DND-41 (cell line): ENCODE results near the gene FUOM.

Experiments used
- ATAC-seq: fragments of 200-7000 bp; cut with Tn5 transposase; 3 replicates; pipeline ENCODE4 v1.9.1; 2021; ENCODE audit warnings: low read depth; ENCODE audit not compliant: insufficient read depth
- DNase-seq: peaks from one replicate; pipeline ENCODE4 v3.0.0-alpha.2; 2020
- H2AFZ ChIP-seq: 2 replicates; pipeline ENCODE4 v1.6.0; 2012; ENCODE audit warnings: low read depth, low read length
- H3K27ac ChIP-seq: 2 replicates; pipeline ENCODE4 v1.5.1; 2012; ENCODE audit warnings: low read length, inconsistent platforms
- H3K27me3 ChIP-seq: fragments of 200-600 bp; sonication (generic); 2 replicates; pipeline ENCODE4 v1.6.0; 2012; ENCODE audit warnings: low read length, mild to moderate bottlenecking, inconsistent platforms; ENCODE audit not compliant: insufficient read depth, poor library complexity
- H3K36me3 ChIP-seq: 2 replicates; pipeline ENCODE4 v1.5.1; 2012; ENCODE audit warnings: low read length, inconsistent platforms; ENCODE audit not compliant: insufficient read depth
- H3K4me1 ChIP-seq: 2 replicates; pipeline ENCODE4 v1.5.1; 2012; ENCODE audit warnings: mild to moderate bottlenecking, low read length; ENCODE audit not compliant: insufficient read depth
- H3K4me2 ChIP-seq: 2 replicates; pipeline ENCODE4 v1.6.0; 2012; ENCODE audit warnings: mild to moderate bottlenecking, moderate library complexity, low read length, inconsistent platforms; ENCODE audit not compliant: insufficient read depth
- H3K4me3 ChIP-seq, 2 experiments: fragments of 200-600 bp in 1 of 2; shearing (Covaris generic) in 1 of 2; 2 replicates each; pipeline ENCODE4 v1.5.1; 2012 to 2016; ENCODE audit warnings: inconsistent platforms in 2 of 2, low read length in 2 of 2, mild to moderate bottlenecking in 2 of 2, low read depth in 1 of 2, moderate library complexity in 1 of 2
- H3K79me2 ChIP-seq: 2 replicates; pipeline ENCODE4 v1.6.0; 2012; ENCODE audit warnings: low read length, inconsistent platforms; ENCODE audit not compliant: insufficient read depth
- H3K9ac ChIP-seq: 2 replicates; pipeline ENCODE4 v1.6.0; 2012; ENCODE audit warnings: low read depth, mild to moderate bottlenecking, inconsistent platforms, low read length, moderate library complexity
- H3K9me3 ChIP-seq: 2 replicates; pipeline ENCODE4 v1.5.1; 2012; ENCODE audit warnings: low read length, moderate library complexity, mild to moderate bottlenecking, inconsistent platforms; ENCODE audit not compliant: insufficient read depth, severe bottlenecking
- H4K20me1 ChIP-seq: 2 replicates; pipeline ENCODE4 v1.6.0; 2012; ENCODE audit warnings: low read length; ENCODE audit not compliant: insufficient read depth
- EZH2 ChIP-seq: IDR thresholded peaks from 3 replicates; pipeline ENCODE4 v1.6.1; 2012; ENCODE audit warnings: borderline replicate concordance, low read depth, mild to moderate bottlenecking, moderate library complexity, low read length, inconsistent platforms; ENCODE audit not compliant: severe bottlenecking
- TF ChIP-seq, protein P1 (sequence below): IDR thresholded peaks from 2 replicates; pipeline ENCODE4 v1.5.1; 2012; ENCODE audit warnings: borderline replicate concordance, low read length, moderate library complexity, mild to moderate bottlenecking; ENCODE audit not compliant: poor library complexity, severe bottlenecking; ENCODE audit errors: extremely low read depth

FUOM gene

DNA sequence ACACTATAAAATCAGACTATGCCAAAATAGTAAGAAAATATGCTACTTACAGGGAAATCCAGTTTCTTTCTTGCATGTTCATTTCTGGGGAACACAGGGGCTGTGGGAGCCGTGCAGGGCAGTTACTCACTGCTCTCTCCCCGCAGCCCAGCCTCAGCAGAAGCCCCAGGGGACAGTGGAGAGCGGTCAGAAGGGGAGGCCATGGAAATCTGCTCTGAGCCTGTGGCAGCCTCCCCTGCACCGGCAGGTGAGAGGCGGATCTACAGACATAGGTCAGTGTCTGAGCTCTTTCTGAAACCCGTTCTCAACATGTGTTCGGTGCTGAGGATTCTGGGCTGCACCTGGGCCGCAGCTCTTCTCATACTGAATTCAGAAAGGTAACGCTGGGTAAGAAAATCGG, 46.2 kb downstream of the FUOM start:
- H3K4me2 ChIP-seq, result no peak overlapping the region
- TF ChIP-seq, protein P1, sequence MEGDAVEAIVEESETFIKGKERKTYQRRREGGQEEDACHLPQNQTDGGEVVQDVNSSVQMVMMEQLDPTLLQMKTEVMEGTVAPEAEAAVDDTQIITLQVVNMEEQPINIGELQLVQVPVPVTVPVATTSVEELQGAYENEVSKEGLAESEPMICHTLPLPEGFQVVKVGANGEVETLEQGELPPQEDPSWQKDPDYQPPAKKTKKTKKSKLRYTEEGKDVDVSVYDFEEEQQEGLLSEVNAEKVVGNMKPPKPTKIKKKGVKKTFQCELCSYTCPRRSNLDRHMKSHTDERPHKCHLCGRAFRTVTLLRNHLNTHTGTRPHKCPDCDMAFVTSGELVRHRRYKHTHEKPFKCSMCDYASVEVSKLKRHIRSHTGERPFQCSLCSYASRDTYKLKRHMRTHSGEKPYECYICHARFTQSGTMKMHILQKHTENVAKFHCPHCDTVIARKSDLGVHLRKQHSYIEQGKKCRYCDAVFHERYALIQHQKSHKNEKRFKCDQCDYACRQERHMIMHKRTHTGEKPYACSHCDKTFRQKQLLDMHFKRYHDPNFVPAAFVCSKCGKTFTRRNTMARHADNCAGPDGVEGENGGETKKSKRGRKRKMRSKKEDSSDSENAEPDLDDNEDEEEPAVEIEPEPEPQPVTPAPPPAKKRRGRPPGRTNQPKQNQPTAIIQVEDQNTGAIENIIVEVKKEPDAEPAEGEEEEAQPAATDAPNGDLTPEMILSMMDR, result no peak
- no peak for TF ChIP-seq EZH2
- peaks cover 36% of the 10 kb centered on the region for H3K36me3 ChIP-seq
- no peak overlapping the region for H3K9ac ChIP-seq
- no peak overlapping the region for H3K27ac ChIP-seq
- no peaks in the 10 kb centered on the region for H3K27me3 ChIP-seq
- ATAC-seq (no peak), DNase-seq (no peak)
- peaks cover 25% of the 10 kb centered on the region for H3K79me2 ChIP-seq
- H3K4me1 ChIP-seq, result peaks cover 26% of the 10 kb centered on the region
- no peaks in the 10 kb centered on the region for H3K9me3 ChIP-seq
- peaks cover 35% of the 10 kb centered on the region for H4K20me1 ChIP-seq
- no peak overlapping the region for H2AFZ ChIP-seq
- H3K4me3 ChIP-seq, result no peak overlapping the region

DNA sequence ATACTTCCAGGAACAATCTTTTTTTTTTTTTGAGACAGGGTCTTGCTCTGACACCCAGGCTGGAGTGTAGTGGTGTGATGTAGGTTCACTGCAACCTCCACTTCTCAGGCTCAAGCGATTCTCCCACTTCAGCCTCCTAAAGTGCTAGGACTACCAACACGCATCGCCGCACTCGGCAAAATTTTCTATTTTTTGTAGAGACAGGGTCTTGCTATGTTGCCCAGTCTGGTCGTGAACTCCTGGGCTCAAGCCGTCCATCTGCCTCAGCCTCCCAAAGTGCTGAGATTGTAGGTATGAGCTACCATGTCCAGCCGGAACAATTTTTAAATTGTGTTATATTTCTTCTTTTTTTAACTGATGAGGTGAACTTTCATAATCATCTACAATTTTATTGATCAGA, 47.0 kb downstream of the FUOM start:
- peaks cover 41% of the 10 kb centered on the region for H4K20me1 ChIP-seq

DNA sequence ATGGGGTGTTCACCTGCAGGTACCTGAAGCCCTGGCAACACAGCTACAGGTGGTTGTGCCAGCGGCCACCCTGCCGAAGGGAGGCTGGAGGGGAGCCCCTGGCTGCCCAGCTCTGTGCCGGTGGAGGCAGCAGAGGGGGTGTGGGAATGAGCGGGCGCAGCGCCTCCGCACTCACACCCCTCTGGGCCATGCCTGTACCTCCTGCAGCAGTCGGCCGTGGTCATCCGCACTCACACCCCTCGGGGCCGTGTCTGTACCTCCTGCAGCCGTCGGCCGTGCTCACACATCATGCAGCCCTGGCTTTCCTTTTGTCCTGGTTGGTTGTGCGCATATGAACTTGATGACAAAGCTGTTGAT, 47.4 kb downstream of the FUOM start:
- peaks cover 45% of the 10 kb centered on the region for H4K20me1 ChIP-seq
- H3K4me1 ChIP-seq, result peaks cover 31% of the 10 kb centered on the region
- H3K79me2 ChIP-seq, result peaks cover 36% of the 10 kb centered on the region
- no peak overlapping the region for H3K27ac ChIP-seq
- H3K4me2 ChIP-seq, result 0 out of 2 replicates have a peak overlapping the region, but pooled peaks have one; percentile 97
- H3K4me3 ChIP-seq, result no peak overlapping the region
- ATAC-seq (no peak), DNase-seq (no peak)
- no peak overlapping the region for H3K9ac ChIP-seq
- TF ChIP-seq, protein P1, result no peak
- no peak for TF ChIP-seq EZH2
- peaks cover 36% of the 10 kb centered on the region for H3K36me3 ChIP-seq
- H3K9me3 ChIP-seq, result no peaks in the 10 kb centered on the region
- H2AFZ ChIP-seq, result no peak overlapping the region
- no peaks in the 10 kb centered on the region for H3K27me3 ChIP-seq

More for the DNA sequence above, 47.0 kb downstream of the FUOM start:
- ATAC-seq (no peak), DNase-seq (no peak)
- H2AFZ ChIP-seq, result no peak overlapping the region
- H3K27me3 ChIP-seq, result no peaks in the 10 kb centered on the region
- peaks cover 32% of the 10 kb centered on the region for H3K79me2 ChIP-seq
- H3K9me3 ChIP-seq, result no peaks in the 10 kb centered on the region
- H3K36me3 ChIP-seq, result peaks cover 36% of the 10 kb centered on the region
- H3K4me3 ChIP-seq, result no peak overlapping the region
- H3K9ac ChIP-seq, result no peak overlapping the region
- H3K4me1 ChIP-seq, result peaks cover 27% of the 10 kb centered on the region
- TF ChIP-seq EZH2, result no peak
- H3K4me2 ChIP-seq, result no peak overlapping the region
- H3K27ac ChIP-seq, result no peak overlapping the region

DNA sequence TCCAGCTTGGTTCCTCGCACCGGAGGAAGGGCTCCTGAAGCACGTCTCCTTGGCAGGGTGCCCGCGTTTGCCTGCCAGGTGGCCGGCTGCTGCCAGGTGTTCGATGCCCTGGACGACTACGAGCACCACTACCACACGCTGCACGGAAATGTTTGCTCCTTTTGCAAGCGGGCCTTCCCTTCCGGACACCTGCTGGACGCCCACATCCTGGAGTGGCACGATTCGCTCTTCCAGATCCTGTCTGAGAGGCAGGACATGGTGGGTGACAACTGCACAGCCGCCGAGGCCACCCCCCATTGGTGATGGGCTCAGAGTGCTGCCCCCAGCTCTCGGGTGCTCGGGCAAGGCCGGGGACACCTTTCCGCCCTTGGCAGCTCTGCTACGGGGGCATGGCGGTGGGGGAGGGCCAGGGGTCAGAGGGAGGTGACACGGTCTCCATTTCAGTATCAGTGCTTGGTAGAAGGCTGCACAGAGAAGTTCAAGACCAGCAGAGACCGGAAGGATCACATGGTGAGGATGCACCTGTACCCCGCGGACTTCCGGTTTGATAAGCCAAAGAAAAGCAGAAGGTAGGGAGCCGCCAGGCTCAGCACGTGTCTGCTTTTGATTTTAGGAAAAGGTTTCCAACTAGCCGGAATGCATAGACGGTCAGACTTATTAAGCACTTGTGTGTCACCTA, 48.0 kb downstream of the FUOM start:
- peaks cover 31% of the 10 kb centered on the region for H3K4me1 ChIP-seq
- no peak overlapping the region for H2AFZ ChIP-seq
- H3K79me2 ChIP-seq, result peaks cover 41% of the 10 kb centered on the region
- H3K9ac ChIP-seq, result peak overlapping the region; percentile 97
- H4K20me1 ChIP-seq, result peaks cover 47% of the 10 kb centered on the region
- ATAC-seq (no peak), DNase-seq (no peak)
- peak overlapping the region in 1 of 2 experiments; percentile 91; a peak in 2 of 4 replicates for H3K4me3 ChIP-seq
- H3K4me2 ChIP-seq, result peak overlapping the region; percentile 97
- no peaks in the 10 kb centered on the region for H3K9me3 ChIP-seq
- H3K27ac ChIP-seq, result peak overlapping the region; percentile 12; the same call in 1 of the 2 replicates
- TF ChIP-seq, protein P1, result no peak
- no peak for TF ChIP-seq EZH2
- no peaks in the 10 kb centered on the region for H3K27me3 ChIP-seq
- peaks cover 36% of the 10 kb centered on the region for H3K36me3 ChIP-seq
